ENCODE results near the gene BICD2.

Gene BICD2

DNA sequence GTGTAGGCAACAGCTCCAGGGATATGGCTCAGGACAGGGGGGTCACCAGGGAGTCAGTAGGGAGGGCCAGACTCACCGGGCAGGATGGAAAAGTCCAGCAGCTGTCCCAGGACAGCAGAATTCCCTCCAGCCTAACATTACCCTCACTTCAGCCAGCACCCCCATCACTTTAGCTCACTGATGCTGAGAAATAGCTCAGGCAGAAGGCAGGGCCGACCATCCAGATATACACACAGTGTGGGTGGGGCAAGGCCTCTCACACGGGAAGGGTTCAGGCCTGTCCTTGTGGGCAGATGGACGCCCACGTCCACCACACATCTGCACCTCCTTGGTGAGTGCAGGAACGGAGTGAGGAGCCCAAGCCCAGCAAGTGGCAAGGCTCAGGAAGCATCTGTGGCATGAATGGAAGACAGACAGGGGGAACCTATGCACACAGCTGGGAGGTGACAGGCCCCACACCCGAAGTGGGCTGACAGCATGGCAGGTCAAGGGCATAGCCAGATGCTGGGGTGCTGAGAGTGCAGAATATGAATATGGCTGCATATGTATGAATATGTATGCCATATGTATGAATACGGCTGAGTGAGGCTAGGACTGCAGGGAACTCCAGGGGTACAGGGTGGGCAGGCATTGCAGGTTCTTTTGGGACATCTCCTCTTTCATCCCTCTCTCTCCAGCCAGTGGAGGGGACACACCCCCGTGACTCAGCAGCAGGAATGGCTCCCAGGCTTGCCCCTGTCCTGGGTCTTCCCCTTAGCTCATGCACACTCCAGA, 17.0 kb downstream of the BICD2 start:
- DNase-seq (ENCODE audit: low spot score): no peak

DNA sequence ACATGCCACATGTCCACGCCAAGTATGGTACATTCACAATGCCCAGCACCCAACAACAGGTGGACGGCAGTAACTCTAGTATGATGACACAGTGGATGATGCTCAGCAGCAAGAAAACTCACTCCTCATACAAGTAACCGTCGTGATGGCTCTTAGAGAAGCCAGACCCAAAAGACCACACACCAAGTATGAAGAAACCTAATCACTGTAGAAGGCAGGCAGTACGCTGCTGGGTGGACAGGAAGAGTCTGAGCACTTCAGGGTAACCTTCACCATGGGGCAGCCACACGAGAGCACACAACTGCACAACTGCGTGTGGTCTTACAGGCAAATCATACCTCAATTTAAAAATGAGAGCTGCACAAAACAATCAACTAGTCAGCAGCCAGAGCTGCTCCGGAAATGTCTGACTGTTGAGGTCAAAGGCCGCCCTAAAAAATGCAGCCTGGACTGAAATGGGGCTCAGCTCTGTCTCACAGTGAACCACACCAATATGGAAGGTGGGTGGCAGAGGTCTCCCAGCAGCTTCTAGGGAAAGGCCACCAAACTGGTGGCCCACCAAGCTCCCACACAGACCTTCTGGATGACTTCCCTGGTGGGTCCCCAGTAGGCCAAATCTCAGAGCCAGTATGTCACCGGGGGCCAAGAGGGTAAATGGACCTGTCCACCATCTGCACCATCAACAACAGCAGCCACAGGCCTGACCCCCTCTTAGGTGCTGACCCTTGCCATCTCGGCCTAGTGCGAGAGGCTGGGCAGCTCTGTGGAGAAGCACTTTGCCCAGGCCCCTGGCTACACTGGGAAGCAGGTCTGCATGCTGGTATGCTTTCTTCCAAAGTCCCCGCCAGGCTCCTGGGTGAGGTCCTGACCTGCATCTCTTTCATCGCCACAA, 17.8 kb downstream of the BICD2 start:
- no peak for DNase-seq (ENCODE audit: low spot score)

DNA sequence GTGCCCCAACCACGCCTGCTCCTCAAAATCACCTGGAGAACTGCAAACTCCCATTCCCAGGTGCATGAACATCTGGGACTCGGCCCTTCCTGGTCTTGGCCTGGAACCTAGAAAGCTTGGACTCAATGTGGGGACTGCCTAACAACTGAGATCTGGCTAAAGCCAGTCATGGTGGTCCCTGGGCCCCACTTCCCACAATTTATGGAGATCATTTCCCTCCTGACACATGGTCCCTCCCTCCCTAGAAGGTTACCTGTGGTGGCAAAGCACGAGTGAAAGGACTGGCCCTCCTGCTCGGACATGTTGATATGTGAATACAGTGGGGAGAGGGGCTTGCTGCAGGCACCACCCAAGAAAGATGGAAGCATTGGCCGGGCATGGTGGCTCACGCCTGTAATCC, 18.8 kb downstream of the BICD2 start:
- no peak for DNase-seq (ENCODE audit: low spot score)

DNA sequence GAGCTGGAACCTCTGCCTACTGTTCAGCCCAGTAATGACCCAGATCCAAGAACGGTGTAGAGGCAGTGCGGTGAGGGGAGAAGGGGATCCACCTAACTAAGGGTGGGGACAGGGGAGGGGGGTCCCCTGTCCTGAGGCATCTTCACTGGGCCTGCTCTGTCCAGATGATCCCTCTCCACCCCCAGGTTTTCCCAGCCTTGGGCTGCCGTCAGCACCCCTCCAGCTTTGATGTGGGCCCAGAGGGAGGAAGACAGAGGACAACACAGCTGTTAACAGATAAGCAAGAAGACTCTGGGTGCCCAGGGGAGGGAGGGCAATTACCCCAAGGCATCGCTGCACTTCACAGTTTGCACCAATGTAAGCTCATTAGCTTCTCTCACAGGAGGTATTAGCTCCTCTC, 19.3 kb downstream of the BICD2 start:
- no peak for DNase-seq (ENCODE audit: low spot score)

DNA sequence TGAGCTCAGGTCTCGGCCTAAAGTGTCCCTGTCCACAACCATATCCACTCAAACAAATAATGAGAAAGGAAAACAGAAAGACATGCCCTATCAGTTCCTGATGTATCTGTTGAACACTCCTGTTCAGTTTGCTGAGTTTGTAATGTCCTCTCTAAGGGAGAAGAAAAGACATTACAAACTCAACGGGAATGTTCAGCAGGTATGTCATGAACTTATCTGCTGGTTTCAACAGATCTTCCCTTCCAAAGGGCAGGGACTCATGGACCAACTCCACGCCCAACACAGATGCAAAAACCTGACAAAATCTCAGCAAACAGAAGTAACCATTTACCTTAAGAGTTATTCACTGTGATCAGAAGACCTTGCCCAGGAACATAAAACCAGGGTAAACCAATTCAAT, 23.7 kb downstream of the BICD2 start:
- DNase-seq (ENCODE audit: low spot score): no peak

DNA sequence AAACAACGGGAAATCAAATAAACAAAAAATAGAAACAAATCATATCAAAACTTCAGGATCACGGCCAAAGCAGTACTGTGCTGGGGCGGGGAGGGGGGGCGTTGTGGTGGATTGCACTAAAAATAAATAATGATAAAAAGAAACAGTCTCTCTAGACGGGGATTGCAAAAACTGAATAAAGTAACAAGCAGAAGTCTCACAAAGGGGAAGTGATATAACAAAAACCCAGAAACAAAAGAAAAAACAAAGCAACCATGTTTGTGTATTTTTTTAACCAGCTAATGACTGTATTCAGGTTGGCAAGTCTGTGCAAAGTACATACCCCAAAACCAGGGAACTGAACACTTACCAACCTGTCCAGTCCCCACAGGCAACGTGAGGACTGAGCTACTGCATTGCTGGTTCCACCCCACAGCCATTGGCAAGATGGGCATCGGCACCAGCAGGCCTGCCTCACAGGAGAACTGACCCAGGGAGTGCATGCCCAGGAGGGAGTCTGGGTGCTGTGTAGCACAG, 24.1 kb downstream of the BICD2 start:
- no peak for DNase-seq (ENCODE audit: low spot score)

DNA sequence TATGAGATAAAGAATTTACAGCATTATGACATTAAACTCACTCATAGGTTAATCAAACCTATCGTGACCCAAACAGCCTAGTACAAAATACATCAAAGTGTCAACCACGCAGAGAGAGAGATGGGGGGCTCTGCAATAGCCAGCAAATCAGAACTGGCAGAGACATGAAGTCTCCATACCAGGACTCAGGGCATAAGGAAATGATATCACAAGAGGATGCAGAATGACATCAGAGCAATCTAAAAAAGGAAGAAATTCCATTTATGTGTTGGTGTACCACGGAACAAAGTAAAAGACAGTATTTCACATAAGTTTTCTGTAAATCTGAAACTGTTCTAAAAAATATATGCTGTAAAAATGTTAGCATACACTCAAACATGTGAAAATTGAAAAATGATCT, 24.6 kb downstream of the BICD2 start:
- DNase-seq (ENCODE audit: low spot score): no peak

DNA sequence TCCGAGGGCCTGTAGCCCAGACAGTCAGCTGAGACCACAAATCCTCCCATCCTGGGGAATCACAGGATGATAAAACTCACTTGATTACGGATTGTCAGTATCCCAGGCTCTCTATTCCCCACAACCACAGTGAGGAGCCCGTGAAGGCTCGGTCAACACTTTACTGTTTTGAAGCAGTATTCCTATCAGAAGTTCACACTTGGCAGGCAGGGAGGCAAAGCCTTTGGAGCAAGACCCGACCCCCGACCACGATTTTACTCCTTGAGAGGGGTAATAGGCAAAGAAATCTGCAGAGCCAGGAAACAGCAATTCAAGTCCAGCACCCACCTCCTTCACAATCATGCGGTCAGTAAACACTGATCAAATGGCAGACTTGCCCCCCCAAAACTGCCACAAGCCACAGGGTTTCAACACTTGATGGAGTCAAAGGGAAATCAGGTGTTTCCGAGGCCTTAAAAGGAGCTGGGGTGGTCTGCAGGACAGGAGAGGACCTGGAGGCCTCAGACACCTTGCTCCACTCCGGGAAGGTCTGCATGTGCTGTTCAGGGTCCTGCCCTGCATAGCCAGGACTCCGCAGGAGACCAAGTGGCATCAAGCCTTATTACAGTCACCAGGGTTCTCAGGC, 25.2 kb downstream of the BICD2 start:
- DNase-seq (ENCODE audit: low spot score): no peak

DNA sequence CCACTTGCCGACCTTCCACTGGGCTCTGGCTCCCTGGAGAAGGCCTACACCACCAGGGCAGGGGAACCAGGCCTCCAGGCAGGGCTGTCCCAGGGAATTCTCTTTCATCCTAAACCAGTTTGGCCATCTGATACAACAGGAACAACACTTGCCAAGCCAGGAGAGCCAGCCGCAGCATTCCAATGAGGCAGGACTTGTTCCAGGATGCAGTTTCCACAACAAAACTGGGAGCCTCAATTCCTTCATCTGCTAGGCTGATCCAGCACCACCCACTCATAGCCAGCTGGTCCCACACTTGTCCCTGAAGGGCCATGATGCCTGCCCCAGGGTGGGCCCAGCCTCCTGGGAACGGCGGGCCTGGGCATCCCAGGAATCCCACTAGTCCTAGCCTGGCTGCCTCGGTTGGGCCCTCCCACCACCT, 26.0 kb downstream of the BICD2 start:
- no peak for DNase-seq (ENCODE audit: low spot score)

DNA sequence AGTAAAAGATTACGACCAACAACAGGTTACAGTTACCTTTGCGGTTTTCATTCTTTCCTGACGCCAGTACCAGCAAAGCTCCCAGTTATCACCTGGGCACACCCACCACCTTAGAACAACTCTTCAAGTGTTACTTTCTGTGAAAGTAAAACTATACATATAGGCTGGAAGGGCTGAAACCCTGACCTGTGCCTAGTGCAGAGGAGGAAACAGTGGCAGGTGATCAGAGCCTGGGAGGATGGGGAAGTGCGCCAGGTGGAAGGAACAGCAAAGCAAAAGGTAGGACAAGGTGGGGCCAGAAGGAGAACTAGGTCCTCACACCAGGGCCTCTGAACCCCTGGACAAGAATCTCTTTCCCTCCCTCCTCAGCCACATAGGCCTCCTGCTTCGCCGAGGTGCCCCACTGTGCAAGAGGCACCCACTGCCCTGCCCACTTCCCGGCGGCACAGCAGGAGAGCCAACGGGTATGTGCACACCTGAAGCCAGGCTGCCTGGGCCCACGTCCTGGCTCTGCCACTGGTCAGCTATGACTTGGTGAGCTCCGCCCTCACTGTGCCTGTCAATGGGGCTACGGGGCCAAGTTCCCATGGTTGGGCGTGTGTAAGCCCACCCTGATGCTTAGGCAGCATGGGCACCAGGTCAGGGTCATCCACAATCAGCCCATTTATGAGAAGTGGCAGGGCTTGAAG, 26.9 kb downstream of the BICD2 start:
- DNase-seq (ENCODE audit: low spot score): no peak

DNA sequence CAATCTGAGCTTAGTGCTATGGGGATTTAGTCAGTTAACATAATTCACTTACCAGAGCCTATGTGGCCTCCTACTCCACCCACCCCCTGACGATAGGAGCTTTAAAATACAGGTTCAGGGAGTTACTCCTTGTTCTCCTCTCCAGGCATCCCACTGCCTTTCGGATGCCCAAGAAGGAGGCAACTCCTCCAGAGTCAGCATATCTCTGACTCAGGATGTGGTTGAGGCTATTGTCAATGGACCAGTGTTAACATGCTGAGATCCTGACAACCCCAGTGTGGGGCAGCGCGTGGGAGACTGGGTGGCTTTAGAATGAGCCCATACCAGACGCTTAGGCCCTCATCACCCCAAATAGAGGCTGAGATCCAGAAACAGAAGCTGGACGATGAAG, 27.4 kb downstream of the BICD2 start:
- no peak for DNase-seq (ENCODE audit: low spot score)

DNA sequence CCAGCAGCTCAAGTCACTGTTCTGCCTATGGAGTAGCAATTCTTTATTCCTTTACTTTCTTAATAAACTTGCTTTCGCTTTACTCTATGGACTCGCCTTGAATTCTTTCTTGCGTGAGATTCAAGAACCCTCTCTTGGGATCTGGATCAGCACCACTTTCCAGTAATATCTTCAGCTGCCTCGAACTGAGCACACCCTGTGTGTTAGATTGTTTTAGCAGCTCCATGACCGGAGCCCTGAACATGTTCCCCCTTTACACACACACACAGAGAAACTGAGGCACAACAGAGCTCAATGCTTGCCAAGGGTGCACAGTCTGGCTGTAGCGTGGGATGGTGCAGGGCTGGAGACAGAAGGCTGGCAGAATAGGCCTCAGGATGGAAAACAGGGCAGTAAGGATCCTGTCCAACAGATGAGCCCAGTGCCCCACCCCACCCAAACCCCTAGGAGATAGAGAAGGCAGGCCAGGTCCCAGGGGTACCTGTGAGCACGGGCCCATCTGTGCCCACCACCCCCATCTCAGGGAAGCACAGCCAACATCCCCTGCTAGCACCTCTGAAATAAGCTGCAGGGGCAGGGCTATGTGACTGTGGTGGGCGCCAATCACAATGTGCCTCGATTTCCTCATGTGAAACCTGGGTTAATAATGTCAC, 27.9 kb downstream of the BICD2 start:
- DNase-seq (ENCODE audit: low spot score): no peak

DNA sequence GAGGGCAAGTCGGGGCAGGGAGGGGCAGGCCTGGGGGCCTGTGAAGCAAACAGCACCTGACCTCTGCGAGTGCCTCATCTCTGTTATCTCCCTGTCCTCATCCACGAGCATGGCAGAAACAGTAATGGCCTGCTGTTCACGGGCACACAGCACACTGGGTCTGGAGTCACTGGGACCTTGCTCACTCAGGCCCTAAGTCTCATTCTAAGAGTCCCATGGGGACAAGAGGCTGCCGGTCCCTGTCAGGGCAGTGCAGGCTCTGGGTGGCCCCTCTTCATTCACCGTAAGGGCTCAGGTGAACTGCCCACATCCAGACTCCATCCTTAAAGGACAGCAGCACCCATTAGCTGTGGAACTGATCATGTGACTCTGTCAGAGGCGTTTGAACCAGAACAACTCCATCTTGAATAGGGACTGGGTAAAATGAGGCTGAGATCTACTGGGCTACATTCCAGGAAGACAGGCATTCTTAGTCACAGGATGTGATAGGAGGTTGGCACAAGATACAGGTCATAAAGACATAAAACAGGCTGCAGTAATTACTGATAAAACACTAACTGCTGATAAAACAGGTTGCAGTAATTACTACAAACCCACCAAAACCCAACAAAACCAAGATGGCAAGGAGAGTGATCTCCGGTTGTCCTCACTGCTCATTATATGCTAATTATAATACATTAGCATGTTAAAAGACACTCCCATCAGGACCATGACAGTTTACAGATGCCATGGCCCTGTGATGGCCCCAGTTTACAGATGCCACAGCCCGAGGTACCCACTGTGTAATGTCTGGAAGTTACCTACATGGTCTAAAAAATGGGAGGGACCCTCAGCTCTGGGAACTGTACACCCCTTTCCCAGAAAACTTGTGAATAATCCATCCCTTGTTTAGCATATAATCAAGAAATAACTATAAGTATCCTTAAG, 28.7 kb downstream of the BICD2 start:
- DNase-seq (ENCODE audit: low spot score): no peak

DNA sequence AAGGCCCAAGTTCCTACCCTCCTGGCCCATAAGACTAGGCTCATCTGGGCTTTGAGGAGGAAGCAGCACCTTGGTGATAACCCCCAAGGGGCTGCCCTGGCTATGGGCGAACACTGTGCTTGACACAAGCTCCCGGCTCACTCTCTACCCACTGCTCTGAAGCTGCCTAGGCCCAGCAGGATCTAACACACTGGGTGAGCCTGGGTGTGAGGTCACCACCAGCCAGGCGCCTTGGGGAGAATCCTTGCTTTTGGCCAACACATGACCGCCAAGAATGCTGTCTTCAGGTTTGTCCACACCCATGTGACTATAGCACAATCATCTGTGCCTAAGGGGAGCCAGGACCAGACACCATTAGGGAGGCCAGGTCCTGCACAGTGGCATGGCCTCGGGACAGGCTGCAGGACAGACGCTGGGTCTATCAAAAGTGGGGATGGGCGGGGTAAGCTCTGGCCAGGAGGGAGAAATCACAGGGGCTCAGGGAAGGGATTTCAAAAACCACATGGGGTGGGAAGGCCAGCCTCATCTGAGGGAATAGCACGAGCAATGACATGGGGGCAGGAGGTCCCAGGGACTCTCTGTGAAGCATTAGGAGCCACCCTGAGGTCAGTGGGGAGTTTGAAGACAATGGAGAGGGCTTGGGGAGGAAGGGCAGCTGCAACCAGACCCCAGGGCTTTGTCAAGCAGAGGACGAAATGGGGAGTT, 29.6 kb downstream of the BICD2 start:
- DNase-seq (ENCODE audit: low spot score): no peak

DNA sequence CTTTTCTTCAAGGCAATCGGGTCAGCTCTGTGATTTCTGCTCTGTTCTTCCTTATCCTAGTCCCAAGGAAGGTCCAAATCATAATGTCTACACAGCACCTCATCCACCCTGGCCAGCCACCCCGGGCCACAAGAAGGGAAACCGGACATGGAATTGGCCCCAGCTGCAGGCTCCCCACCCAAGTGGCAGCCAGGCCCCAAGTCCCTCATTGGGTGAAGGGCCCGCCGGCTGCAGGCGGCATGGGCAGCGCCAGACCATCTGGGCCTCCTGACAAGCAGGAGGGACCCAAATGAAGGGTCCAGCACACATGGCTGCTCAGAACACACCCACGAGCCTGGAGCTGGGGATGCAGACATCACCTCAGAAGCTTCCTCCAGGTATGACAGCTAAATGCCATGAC, 33.7 kb downstream of the BICD2 start:
- no peak for DNase-seq (ENCODE audit: low spot score)

DNA sequence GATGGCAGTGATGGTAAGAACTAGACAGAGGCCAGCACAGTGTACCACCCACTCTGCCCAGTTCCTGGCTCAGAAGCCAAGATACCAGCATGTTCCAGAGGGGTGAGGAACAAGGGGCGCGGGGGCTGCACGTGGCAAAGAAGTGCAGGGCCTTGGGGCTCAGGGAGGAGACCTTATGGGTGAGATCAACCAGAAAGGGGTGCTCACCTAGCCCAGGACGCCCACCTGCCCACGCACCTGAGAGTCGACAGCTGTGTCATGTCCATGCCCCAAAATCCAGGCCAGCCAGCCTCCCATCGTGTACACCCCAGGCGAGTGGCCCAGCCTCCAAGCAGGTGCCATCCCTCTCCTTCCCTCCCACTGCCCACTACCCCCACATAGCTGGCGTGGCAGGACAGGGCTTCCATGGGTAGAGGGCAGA, 34.9 kb downstream of the BICD2 start:
- DNase-seq (ENCODE audit: low spot score): no peak

DNA sequence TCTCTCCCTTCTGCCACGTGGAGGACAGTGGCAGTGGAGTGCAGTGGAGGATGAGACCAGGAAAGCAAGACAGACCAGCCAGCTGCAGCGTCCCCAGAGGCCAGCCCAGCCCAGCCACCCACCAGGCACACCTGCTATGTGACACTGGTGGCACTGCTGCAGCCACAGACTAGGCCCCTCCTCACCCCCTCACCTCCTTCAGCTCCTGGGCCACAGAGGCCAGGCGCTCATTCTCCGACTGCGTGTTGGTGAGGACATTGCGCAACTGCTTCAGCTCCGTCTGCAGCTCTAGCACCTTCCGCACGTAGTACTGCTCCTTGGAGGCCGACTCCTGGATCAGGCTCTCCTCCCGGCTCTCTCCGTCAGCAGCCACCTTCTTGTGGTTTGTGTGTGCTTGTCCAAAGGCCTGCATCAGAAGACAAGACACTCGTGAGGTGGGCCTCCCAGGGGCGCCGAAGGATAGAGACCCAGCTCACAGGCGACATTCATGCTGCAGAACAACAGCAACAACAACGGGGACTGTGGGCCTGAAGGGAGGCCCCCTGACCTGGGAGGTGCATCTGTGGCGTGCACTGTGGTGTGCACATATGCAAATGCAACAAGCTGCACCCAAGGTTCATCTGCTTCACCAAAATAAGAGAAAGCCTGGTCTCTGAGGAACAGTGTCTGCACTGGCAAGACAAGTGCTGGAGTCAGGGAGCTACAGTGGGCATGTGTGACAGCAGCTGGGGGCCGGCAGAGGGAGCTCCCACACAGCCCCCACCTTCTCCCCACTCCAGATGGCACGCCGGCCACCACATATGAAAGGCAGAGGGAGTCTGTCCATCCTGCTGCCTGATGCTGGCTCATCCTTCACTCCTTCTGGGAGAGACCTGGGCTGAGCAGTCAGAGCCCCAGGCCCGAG, 35.5 kb downstream of the BICD2 start:
- DNase-seq (ENCODE audit: low spot score): no peak

Measured in CD4-positive, alpha-beta T cell treated with Interleukin-6 at 100 ng/mL for 8 hours (primary cell).